Activated T-cell treated with anti-CD3 and anti-CD28 coated beads for 4 hours (primary cell): ENCODE measurements around the gene CAMSAP1.

Experiments used
- DNase-seq: peaks from one replicate; pipeline ENCODE4 v3.0.0-alpha.2; 2020

CAMSAP1 gene

DNA sequence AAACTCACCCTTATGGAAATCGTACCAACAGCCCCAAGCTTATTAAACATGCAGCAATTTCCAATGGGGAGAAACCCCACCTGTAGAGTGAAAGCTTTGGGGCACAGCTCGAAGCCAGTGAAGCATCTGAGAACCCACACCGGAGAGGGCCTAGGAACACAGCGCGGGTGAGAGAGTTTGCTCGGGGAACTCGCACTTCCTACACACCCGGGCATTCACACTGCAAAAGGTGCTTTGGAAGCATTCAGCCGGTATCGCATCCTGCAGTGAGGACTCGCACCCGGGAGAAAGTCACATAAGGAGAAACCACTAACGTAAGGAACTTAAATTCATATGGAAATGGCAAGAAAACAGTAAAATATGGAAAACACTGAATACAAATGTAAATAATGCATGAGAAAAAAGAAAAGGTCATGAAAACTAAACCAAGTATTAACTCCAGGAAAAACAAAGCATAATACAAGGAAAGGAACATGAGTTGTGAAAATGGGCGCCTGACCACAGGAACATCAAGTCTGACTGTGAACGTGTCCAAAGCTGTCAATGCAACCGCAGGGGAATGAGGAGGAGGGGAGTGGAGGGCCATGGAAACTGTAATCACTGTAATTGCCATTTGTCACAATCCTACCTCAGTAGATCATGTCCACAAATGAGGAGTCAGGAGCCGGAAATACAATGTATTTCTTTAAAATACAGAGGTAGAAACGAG lies 28.7 kb downstream of the CAMSAP1 start:
- DNase-seq, result no peak

DNA sequence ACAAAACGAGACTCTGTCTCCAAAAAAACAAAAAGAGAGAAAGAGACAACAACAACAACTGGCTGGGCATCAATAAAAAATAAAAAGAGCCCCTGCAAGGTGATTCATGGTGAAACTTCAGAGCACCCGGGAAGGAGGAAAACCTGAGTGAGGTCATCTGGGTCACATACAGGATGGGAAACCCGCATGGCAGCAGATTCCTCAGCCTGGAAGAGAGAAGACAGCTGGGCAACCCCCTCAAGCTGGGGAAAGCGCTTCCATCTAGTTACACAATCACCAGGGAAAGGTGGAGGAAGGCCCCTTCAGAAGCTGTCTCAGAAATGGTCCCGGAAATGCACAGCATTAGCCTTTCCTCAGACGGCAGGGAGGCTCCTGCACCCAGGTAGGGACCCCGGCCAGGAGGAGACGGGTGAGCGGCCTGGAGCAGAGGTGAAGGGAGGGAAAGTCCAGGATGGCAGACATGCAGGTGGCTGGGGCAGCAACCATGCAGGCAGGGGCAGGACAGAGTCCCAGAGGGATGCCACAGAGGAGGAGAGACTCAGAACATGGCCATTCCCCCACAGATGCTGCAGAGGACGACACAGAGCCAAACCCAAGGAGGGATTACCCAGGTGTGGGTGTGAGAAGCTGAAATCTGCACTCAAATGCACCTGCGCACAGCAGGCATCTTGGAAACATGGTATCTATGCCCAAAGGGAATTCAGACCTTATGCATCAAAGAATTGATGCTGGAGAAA lies 29.4 kb downstream of the CAMSAP1 start:
- no peak for DNase-seq

DNA sequence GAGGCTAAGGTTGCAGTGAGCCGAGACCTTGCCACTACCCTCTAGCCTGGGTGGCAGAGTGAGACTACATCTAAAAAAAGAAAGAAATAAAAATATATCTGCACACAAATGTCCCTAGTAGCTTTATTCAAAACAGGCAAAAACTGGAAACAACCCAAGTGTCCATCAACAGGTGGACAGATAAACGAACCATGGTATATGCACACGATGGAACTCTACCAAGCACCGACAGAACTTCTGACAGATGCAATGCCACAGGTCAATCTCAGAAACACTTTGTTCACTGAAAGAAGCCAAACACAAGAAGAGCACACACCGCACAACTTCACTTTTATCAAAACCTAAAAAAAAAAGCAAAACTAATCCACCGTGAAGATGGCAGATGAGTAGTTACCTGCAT lies 30.4 kb downstream of the CAMSAP1 start:
- DNase-seq, result no peak

DNA sequence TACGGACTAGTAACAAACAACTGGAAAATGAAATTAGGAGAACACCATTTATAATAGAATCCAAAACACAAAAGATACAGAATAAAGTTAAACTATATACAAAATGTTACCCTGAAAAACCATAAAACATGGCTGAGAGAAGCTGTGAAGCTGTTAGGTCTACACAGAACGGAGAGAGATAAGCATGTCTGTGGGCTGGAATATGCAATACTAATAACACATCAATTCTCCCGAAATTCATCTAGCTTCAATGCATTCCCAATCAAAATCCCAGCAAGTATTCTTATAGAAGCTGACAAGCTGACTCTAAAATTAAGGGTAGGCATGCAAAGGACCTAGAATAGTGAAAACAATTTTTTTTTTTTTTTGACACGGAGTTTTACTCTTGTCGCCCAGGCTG lies 32.5 kb downstream of the CAMSAP1 start:
- DNase-seq, result no peak

DNA sequence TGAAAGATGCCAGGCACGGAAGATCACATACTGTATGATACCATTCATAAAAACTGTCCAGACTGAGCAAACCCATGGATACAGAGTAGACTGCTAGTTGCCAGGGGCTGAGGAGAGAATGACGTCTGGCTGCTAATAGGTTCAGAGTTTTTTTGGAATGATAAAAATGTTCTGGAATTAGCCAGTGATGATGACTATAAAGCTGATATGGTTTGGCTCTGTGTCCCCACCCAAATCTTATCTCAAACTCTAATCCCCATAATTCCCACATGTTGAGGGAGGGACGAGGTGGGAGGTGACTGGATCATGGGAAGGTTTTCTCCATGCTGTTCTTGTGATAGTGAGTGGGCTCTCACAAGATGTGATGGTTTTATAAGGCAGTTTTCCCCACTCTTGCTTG lies 37.4 kb downstream of the CAMSAP1 start:
- no peak for DNase-seq

DNA sequence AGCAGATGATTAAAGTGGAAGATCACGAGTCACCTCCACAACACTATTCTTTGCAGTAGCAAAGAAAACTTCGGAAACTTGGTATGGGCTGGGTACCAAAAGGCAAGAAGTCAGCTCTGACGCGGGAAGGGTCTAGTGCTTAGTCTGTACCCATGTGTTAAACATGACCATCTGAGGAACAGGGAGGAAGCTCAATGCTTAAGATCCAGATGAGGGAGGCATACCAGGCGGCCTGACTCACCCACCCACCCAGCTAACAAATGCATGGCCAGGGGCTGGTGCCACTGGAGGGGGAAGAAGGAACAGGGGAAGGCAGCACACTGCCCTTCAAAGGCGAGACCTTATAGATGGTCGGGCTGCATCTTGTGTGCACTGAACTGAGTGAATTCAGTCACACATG lies 41.8 kb downstream of the CAMSAP1 start:
- no peak for DNase-seq

DNA sequence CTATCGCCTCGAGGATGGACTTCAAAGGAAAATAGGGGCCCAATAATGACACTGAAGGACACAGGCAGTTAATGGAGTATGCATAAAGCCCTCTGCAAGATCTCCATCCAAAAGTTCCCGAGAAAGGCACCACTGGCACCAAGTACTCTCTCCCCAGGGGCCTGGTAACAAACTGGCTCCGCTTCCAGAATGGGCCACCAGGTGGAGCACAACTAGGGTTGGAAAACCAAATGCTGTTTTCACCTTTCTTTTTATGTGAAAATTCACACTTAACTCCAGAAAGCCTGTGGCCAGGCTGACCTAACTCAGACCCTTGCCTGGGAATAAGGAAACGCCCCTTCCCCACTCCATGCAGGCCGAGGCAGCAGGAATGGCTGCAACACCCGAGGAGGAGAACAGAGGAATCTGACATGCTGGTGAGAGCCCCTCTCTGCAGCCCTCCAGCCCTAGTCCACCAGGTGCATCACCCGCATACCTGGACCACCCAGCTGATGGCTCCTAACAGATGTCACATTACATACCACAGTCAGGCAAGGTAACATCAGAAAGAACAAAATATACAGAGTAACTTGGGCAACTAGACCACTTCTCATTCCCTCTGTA lies 42.8 kb downstream of the CAMSAP1 start:
- DNase-seq, result peak; percentile 81

DNA sequence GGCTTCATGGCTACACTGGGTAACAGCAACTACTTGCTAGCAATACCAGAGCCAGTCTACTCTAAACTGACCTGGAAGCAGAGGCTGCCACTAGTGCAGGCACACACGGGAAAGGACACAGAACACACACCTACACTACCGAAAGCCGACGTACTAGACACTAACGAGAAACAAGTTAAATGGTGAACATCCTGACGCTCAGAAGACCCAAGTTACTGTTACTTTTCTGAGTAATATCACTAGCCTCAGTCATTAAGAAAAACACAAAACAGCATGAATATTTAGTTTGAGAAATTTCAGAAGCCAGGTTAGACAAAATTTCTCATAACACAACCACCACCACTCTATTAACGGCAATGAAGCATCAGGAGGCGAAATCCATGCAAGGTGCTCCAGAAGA lies 44.5 kb downstream of the CAMSAP1 start:
- DNase-seq, result no peak

DNA sequence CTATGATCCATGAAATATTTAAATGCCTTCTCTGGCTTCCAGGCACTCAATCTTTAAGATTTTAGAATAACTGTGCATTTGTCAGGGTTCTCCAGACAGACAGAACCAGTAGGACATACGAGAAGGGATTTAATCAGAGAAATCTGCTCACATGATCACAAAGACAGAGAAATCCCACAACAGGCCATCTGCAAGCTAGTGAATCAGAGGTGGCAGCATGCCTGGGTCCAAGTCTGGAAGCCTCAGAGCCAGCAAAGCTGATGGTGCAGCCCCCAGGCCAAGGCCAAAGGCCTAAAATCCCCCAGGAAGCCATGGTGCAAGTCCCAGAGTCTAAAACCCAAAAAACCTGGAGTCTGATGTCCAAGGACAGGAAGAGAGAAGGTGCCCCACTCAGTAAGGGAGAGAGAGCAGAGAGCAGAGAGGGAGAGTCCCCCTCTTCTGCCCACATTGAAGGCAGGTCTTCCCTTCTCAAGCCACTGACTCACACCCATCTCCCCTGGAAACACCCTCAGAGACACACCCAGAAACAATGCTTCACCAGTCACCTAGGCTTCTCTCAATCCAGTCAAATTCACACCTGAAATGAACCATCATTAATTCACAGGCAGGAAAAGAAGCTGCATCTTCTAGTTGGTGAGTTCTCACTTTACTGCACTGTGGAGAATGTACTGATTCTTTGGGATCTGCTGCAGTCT lies 48.7 kb downstream of the CAMSAP1 start:
- DNase-seq, result no peak

DNA sequence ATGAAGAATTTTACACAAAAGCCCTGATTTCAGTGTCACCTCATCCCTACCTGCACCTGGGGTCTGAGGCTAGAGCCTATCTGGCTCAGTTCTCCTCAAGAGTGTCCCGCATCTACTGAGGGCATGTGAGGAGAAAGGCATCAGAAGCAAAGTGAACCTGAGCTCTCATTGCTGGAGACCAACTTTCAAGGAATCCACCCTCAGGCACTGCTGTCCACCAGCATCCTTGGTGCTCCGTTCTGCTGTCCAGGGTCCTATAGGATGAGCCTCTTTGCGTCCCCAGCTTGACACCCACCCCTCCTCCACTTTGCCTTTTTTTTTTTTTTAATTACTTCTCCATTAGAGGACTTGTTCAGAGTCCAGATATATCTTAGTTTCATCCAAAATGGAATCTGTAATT lies 49.5 kb downstream of the CAMSAP1 start:
- no peak for DNase-seq

DNA sequence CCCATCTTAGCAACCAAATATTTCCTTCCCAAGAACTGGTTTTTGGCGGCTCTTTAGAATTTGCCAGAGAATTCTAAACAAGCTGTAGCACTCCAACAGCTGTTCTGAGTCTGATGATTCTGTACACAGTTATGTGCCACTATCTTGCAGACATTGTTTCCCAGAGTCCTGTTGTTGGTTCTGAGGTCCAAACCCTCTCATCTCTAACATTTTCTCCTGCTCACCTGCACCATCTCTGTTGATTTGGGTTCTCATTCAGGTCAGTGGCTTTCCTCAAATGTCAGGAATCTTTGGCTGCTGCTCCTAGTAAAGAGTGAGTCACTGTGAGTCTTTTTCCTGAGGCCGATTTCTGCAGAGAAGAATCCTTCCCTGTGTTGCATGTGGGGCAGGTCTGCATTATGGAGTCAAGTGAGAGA lies 50.0 kb downstream of the CAMSAP1 start:
- no peak for DNase-seq

DNA sequence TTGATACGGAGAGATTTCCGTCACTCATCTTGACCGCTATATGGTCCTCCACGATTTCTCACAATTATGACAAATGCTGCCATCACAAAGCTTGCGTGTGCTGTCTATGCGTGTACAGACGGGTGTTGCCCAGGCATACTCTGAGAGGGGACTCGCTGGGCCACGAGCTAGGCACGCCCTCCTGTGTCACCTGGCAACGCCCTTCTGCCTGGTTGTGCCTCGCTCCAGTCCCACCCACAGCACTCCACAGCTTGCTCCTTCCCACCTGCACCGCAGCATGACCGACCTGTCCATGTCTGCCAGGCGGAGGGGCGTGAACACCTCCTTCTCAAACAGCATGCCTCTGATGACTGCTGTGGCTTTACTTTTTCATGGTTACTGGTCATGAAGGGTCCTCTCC lies 55.6 kb downstream of the CAMSAP1 start:
- DNase-seq, result no peak

DNA sequence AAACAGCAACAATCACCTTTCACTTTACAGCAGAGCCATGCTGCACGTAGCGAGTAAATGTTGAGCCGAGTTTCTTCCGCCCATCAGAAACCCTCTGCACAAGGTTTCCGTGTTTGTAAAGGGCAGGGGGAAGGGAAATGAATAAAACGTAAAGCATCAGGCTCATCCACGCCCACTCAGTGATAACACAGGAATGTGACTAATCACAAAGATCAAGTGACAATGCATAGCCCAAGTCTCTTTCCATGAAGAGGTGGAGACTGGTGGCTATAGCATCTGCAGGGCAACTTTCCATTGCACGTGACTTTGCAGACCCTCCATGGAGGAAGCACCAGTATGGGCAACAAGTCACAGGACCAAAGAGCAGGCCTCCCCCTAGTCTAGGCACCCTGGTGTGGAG lies 56.6 kb downstream of the CAMSAP1 start:
- DNase-seq, result no peak

DNA sequence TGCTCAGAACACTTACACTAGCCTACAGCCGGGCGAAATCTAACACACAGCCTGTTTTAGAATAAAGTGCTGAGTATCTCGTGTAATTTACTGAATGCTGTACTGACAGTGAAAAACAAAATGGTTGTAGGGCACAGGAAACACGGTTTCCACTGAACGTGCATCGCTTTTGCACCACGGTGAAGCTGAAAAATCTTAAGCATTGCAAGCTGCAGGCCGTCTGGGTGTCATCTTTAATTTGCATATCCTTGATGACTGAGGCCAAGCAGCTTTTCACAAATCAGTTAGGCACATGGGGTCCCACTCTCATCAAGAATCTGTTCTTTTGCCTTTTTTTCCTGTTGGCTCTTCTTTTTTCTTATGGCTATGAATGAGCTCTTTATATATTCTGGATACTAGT lies 58.2 kb downstream of the CAMSAP1 start:
- DNase-seq, result no peak

DNA sequence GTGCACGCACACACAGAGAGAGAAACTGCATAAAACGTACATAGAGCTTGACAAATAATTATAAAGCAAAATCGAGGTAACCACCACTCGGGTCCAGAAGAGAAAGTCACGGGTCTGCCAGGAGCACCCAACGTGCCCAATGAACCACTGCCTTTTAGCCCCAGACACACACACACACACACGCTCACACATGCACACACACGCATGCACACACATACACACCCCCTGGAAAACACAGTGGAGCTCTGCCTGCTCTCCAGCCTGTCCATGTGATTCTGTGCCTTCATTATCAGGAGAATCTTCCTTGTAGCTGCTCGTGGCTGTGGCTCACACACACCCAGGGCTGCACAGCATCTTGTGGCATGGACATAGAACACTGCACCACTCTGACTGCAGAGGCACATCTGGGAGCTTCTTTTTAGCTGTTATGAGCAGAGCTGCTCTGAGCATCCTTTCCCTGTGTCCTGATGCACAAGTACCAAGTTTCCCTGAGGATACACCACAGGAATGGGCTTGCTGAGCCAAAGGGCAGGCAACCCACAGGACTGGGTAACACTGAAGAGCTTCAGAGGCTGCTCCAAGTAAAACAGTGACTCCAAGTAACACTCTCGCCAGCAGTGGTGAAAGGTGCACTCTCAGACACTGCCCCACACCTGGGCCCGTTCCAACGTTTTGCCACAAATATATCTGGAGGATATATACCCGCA lies 58.9 kb downstream of the CAMSAP1 start:
- no peak for DNase-seq

DNA sequence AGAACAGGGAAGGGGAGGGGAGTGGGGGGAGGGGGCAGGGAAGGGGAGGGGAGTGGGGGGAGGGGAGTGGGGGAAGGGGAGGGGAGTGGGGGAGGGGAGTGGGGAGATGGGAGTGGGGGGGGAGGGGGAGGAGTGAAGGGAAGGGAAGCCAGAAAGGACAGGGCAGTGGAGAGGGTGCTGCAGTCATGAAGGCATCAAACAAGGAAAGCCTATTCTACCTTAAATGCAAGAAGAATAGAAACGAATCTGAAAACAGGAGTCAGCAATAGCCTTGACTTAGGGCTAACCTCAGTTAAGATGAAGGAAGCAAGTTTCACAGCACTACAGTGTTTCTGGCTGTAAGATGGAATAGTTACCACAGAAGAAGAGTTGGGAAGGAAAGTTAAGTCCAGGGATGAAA lies 59.5 kb downstream of the CAMSAP1 start:
- no peak for DNase-seq

DNA sequence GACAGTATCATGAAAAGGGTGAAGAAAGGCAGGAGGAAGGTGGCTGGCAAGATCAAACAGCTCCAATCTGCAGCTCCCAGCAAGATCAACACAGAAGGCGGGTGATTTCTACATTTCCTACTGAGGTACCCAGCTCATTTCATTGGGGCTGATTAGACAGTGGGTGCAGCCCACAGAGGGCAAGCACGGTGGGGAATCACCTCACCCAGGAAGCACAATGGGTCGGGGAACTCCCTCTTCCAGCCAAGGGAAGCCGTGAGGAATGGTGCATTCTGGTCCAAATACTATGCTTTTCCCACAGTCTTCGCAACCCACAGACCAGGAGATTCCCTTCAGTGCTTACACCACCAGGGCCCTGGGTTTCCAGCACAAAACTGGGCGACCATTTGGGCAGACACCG lies 66.8 kb downstream of the CAMSAP1 start:
- no peak for DNase-seq

DNA sequence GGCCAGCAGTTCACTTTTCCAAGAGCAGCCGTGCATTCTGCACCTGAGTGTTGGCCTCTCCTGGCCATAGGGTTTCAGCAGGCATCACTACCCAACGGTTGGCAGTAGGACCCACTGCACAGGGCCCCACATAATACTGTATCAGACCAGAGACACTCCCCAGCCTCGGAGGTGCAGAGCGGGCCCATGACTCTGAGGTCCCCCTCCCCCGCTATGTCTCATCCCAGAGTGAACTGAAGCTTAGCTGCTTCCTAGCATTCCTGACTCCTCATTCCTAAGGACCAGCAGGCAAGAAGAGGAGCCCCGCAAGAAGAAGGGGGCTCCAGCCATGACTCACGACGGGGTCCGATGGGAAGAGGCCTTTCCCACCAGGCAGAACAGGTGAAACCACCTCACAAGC lies 67.2 kb downstream of the CAMSAP1 start:
- no peak for DNase-seq

DNA sequence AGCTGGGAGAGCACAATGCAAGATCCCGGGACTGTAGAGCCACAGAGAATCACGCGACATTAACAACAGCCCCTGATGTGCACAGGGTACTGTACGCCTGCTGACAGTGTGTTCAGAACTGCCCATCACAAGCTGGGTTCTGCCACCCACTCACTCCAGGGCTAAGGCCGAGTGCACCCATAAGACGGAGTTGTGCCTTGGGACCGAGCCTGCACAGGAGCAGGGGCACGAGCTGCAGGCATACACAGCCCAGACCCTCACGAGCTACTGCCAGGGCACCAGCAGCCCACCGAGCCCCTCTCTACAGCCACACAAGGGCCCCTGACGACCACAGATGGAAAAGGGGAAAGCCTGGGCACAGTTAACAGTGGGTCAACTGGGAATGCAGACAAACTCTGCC lies 67.8 kb downstream of the CAMSAP1 start:
- DNase-seq, result no peak

DNA sequence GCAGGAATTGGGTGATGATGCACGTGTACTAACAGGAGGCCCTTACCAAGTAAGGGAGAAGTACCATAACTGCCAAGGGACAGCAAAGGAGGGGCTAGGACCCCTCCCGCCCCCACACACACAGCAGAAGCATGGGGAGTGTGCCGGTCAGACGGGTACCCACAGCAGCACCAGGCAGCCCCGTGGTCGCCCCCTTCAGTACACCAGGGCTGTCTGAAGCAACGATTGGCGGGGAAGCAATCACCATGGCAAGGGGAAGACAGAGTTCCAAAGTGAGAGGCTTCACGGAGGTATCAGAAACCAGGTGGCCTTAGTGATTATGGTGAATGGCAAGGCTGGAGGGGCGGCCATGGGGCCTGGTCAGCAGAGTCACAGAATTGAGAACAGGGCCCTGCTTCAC lies 72.2 kb downstream of the CAMSAP1 start:
- DNase-seq, result no peak

DNA sequence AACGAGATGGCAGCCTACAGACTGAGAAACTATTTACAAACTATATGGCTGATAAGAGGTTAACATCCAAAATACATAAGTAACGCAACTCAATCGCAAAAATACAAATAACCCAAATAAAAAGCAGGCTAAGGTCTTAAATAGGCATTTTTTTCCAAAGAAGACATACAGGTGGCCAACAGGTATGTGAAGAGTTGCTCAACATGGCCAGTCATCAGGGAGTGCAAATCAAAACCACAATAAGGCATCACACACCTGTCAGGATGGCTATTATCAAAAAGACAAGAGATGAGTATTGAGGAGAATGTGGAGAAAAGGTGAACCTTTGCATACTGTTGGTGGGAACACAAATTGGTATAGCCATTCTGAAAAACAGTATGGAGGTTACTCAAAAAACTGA lies 73.5 kb downstream of the CAMSAP1 start:
- DNase-seq, result no peak

DNA sequence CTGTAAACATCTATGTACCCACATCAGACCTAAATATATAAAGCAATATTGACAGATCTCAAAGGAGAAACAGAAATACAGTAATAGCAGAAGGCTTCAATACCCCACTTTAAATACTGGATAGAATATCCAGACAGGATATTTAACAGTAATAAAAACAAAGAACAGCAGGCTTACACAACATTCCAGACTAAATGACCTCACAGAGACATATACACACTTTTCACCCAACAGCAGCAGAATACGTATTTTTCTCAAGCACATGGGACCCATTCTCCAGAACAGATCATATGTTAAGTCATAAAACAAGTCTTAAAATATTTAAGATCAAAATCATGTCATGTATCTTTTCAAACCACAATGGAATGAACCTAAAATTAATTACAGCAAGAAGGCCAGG lies 76.8 kb downstream of the CAMSAP1 start:
- DNase-seq, result no peak

DNA sequence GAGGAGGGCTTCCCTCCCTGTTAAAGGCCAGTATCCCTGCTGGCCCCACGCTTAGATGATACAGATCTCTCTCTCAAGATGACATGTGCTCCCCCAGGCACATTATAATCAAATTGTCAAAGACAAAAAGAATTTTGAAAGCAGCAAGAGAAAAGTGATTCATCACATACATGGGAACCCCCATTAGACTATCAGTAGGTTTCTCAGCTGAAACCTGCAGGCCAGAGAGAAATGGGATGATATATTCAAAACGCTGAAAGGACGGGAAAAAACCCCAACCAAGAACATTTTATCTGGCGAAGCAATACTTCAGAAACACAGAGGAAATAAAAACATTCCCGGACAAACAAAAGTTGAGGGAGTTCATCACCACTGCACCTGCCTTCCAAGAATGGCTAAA lies 78.7 kb downstream of the CAMSAP1 start:
- no peak for DNase-seq
